Type B pancreatic cell (in vitro differentiated cells): ENCODE measurements around the gene GUF1. TPM values are rescaled to one million over a fixed set of nuclear protein-coding genes. Genes with fewer than 3 reads are reported as not detected.

Experiments used
- DNase-seq: peaks from one replicate; pipeline ENCODE4 v3.0.0; 2021; ENCODE audit warnings: mixed read lengths; ENCODE audit not compliant: unreplicated experiment; ENCODE audit errors: extremely low spot score
- H3K27ac Mint-ChIP-seq: 2 replicates; pipeline ENCODE4 v1.8.0; 2021; ENCODE audit warnings: mild to moderate bottlenecking, mixed read lengths
- H3K27me3 Mint-ChIP-seq: 2 replicates; pipeline ENCODE4 v1.8.0; 2021; ENCODE audit warnings: mixed read lengths
- H3K36me3 Mint-ChIP-seq: 2 replicates; pipeline ENCODE4 v1.8.0; 2021; ENCODE audit warnings: mixed read lengths
- H3K4me1 Mint-ChIP-seq: one replicate; pipeline ENCODE4 v1.8.0; 2021; ENCODE audit warnings: mixed read lengths; ENCODE audit not compliant: unreplicated experiment
- H3K4me3 Mint-ChIP-seq: 2 replicates; pipeline ENCODE4 v1.8.0; 2021; ENCODE audit warnings: mild to moderate bottlenecking, mixed read lengths
- H3K9me3 Mint-ChIP-seq: 2 replicates; pipeline ENCODE4 v1.8.0; 2021; ENCODE audit warnings: mixed read lengths
- total RNA-seq: library from RNA; stranded (reverse); gene quantifications from 2 replicates; pipeline ENCODE4 v1.2.1, GENCODE V29; 2021; ENCODE audit warnings: low replicate concordance
- TF ChIP-seq, protein P1 (sequence below): fragments of 200-600 bp; sonication (generic); conservative IDR thresholded peaks from 2 replicates; pipeline ENCODE4 v1.5.0; 2021; ENCODE audit warnings: antibody characterized with exemption, mild to moderate bottlenecking

Gene GUF1
- total RNA-seq, 1 donor from 2014 or later, result 27.8 TPM

DNA sequence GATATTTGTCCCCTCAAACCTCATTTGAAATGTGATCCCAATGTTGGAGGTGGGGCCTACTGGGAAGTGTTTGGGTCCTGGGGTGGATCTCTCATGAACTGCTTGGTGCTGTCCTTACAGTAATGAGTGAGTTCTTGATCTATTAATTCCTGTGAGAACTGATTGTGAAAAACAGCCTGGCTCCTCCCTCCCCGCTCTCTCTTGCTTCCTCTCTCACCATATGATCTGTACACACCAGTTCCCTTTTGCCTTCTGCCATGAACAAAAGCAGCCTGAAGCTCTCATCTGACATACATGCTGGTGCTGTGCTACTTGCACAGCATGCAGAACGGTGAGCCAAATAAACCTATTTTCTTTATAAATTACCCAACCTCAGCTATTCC lies 15.6 kb upstream of the GUF1 start:
- Mint-ChIP-seq H3K4me1 (peaks cover 11% of the 10 kb centered on the region), H3K36me3 (no peaks in the 10 kb centered on the region), H3K27me3 (peaks cover 2% of the 10 kb centered on the region), H3K4me3 (no peak overlapping the region), H3K9me3 (no peaks in the 10 kb centered on the region), H3K27ac (no peak overlapping the region)
- TF ChIP-seq, protein P1, sequence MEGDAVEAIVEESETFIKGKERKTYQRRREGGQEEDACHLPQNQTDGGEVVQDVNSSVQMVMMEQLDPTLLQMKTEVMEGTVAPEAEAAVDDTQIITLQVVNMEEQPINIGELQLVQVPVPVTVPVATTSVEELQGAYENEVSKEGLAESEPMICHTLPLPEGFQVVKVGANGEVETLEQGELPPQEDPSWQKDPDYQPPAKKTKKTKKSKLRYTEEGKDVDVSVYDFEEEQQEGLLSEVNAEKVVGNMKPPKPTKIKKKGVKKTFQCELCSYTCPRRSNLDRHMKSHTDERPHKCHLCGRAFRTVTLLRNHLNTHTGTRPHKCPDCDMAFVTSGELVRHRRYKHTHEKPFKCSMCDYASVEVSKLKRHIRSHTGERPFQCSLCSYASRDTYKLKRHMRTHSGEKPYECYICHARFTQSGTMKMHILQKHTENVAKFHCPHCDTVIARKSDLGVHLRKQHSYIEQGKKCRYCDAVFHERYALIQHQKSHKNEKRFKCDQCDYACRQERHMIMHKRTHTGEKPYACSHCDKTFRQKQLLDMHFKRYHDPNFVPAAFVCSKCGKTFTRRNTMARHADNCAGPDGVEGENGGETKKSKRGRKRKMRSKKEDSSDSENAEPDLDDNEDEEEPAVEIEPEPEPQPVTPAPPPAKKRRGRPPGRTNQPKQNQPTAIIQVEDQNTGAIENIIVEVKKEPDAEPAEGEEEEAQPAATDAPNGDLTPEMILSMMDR, result no peak
- no peak for DNase-seq

DNA sequence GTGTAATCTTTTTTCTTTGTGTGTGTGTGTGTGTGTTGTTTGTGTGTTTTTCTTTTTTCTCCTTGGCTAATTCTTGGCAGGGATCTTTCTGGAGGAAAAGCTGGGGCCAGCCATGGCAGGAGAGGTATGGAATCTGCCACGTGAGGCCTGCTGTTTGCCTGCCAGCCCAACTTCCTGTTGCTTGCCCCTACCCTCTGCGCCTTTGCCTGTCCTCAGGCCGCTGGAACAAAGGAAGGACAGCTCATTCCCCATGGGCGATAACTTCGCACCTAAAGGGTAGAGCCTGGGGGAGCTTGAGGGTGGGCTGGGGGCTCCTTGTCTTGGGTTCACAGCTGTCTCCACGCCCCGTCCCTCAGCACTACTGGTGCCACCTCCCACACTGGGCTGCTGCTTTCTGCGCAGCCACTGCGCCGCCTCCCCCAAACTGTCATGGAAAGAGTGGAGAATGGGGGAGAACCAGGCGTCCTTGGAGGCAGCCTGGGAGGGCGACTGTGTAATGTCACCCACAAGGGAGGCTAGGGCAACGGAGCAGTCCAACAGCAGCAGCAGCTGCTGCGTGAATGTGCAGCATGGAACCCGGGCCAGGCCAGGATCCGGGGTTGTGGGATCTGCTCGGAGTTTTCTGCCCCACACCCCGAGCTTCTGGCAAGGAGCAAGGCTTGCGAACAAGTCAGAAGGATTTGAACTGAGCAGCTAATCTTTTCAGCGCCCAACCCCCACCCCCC lies 14.5 kb upstream of the GUF1 start:
- Mint-ChIP-seq H3K4me3 (no peak overlapping the region), H3K4me1 (peaks cover 11% of the 10 kb centered on the region), H3K36me3 (no peaks in the 10 kb centered on the region), H3K27me3 (peaks cover 4% of the 10 kb centered on the region), H3K9me3 (no peaks in the 10 kb centered on the region), H3K27ac (no peak overlapping the region)
- TF ChIP-seq, protein P1, result no peak
- DNase-seq, result no peak

DNA sequence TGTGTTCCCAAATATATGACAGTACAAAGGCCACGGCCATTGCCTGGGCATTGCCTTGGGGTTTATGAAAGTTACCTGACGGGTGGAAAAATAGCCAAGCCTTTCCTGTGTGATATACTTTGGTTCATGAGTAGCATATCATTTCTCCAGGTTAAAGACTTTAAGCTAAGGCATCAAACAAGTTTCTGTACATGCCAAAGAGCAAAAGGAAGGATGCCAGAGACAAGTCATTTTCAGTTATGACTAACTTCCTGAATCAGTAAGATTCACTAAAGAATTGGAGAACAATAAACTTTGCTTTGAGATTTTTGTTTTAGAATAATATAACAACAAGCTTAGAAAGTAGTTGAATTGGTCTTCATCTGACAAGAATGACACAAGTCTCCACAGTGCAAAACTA lies 9.7 kb upstream of the GUF1 start:
- H3K4me1 Mint-ChIP-seq, result no peaks in the 10 kb centered on the region
- no peak for DNase-seq
- no peaks in the 10 kb centered on the region for H3K9me3 Mint-ChIP-seq
- no peak overlapping the region for H3K27ac Mint-ChIP-seq
- no peaks in the 10 kb centered on the region for H3K36me3 Mint-ChIP-seq
- H3K27me3 Mint-ChIP-seq, result peaks cover 18% of the 10 kb centered on the region
- TF ChIP-seq, protein P1, result no peak
- H3K4me3 Mint-ChIP-seq, result no peak overlapping the region

DNA sequence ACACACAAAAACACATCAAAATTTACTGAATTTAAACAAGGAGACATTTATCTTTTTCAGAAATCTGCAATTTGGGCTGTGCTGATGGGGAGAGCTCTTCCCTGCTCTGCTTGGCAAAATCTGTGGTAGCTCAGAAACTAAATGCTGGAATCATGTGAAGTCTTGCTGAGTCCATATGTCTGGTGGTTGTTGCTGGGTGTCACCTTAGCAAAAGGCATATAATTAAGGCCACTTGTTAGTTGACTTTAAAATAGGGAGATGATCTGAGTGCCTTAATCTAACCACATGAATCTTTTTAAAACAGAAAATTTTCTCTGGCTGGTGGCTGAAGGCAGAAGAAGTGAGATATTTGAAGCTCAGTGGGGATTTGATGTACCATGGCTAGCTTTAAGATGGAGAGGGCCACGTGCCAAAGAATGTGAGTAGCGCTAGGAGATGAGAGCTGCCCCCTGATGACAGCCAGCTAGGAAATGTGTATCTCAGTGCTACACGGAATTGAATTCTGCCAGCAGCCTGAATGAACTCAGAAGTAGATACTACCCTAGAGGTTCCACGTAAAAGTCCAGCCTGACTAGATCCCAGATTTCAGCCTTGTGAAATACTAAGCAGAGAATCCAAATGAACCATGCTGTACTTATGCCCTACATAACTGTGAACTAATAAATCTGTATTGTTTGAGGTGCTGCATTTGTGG lies 7.6 kb upstream of the GUF1 start:
- H3K36me3 Mint-ChIP-seq, result no peaks in the 10 kb centered on the region
- no peaks in the 10 kb centered on the region for H3K4me1 Mint-ChIP-seq
- no peak overlapping the region for H3K27ac Mint-ChIP-seq
- TF ChIP-seq, protein P1, result no peak
- no peak overlapping the region for H3K4me3 Mint-ChIP-seq
- H3K27me3 Mint-ChIP-seq, result peaks cover 21% of the 10 kb centered on the region
- DNase-seq, result no peak
- H3K9me3 Mint-ChIP-seq, result no peaks in the 10 kb centered on the region

DNA sequence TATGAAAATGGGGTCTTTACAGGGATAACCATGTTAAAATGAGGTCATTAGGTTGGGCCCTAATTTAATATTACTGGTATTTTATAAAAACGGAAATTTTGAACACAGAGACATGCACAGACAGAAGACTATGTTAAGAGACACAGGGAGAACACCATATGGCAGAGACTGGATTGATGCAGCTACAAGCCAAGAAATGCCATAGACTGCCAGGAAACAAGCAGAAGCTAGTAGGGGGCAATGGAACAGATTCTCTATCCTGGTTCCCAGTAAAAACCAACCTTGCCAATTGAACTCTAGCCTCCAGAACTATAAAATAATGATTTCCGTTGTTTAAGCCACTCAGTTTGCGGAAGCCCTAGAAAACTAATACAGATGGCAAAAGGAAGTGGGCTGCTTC lies 6.6 kb upstream of the GUF1 start:
- Mint-ChIP-seq H3K27ac (no peak overlapping the region), H3K4me3 (no peak overlapping the region), H3K36me3 (no peaks in the 10 kb centered on the region), H3K4me1 (no peaks in the 10 kb centered on the region), H3K9me3 (no peaks in the 10 kb centered on the region), H3K27me3 (peaks cover 21% of the 10 kb centered on the region)
- TF ChIP-seq, protein P1, result no peak
- no peak for DNase-seq
